Fibroblast of skin of abdomen (primary cell): ENCODE measurements around the gene EIF5.
A peak's percentile ranks its signal among the peaks of the same experiment; 100 is the strongest.
"Not testable (repeated sequence)": the region's sequence is repeated elsewhere in the genome, so short reads cannot be mapped to it uniquely, and the experiment has no call there.

Experiments used
- DNase-seq: peaks from one replicate; pipeline ENCODE4 v3.0.0-alpha.2; 2013

The EIF5 gene

DNA sequence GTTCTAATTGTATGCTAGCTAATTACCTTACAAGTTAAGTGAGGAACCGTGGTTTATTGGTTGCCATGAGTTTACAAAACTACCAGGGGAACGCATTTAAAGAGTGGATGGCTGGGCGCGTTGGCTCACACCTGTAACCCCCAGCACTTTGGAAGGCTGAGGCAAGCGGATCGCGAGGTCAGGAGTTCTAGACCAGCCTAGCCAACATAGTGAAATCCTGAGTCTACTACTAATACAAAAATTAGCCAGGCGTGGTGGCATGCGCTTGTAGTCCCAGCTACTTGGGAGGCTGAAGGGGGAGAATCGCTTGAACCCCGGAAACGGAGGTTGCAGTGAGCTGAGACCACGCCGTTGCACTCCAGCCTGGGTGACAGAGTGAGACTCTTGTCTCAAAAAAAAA, 2.2 kb downstream of the EIF5 start:
- no peak for DNase-seq

DNA sequence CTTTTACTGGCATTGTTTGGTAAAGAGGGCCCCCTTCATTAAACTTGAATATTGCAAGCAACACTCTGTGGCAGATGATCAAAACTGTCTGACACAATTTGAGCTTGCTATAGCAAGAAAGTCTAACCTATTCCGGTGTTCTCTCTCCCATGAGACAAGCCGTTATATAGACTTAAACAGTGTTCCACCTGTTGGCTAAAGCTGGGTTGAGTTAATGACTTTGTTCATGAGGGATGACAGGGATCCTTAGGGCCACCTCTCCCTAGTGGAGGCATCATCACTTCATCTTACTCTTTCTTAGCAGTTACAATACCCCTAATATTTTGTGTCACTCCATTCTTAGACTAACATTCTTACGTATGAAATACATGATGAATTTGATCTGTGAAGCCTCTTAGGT, 3.8 kb downstream of the EIF5 start:
- no peak for DNase-seq

DNA sequence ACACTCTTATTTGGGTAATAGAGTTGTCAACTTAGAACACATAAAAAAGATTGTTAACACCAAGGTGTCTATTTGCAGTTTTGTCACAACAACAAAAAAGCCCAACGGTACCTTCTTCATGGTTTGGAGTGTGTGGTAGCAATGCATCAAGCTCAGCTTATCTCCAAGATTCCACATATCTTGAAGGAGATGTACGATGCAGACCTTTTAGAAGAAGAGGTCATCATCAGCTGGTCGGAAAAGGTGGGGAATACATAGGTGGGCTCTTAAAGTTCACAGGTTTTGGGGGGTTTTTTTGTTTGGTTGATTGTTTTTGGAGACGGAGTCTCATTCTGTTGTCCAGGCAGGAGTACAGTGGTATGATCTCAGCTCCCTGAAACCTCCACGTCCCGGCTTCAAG, 5.5 kb downstream of the EIF5 start:
- DNase-seq = no peak

DNA sequence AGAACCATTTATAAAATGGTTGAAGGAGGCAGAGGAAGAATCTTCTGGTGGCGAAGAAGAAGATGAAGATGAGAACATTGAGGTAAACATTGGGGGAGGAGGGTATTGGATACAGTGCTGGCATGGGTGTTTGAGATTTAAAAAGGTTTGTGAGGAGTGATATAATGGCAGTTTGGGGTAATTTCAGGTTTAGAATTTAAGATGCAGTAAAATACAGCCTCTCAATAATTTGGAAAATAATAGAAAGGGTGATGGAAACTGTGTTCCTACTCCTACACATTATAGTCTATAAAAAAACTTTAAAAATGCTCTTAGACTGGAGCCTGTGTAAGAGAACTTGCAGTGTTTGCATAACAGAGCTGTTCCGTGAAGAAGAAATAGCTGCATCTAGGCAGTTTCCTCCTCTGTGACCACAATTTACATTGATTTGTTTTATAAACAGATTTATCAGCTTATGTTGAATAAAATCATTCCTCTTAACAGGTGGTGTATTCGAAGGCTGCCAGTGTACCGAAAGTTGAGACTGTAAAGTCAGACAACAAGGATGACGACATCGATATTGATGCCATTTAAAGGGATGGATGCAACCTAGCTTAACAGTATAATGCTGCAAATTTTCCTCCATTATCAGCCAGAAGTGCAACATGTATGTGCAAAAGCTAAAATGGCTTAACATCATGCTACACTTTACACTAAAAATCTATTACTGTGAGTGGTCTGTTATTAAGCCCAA, 6.6 kb downstream of the EIF5 start:
- DNase-seq = no peak

DNA sequence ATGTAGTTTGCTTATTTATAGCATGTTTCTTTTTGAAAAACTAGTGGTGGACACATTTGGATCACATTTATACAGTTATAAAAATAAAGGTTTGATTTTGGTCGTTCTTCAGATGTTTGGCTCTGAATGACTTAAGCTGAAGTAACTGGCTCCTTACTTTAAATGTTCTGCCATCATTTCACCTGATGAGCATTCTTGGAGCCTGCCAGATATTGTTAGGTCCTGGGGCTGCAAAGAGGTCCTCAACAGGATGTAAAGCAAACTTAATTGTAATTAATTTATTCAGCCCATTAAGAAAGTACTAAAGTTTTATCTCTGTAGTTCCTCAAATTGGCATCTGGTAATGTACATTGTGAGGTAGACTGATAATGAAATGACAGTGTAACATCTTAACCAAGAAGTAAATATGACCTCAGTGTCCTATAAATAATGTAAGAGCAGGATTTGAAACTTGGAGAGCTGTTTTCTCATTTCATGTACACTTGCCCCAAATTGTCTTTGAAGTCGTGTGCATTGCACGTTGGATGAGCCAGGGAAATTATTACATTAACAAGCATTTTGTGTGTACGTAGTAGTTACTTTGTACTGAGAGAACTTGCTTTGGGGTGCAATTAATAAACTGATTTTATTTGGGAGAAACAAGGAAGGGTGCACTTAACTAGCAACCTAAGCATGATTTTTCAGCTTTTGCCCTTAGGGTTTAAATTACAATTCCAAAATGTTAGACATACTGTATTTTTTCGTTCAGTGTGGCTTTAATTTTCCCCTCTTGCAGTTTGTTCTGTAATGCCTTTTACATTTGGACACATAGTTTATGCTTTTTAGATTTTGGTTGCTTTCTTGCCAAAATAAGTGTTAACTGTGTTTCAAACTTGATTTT, 7.5 kb downstream of the EIF5 start:
- no peak for DNase-seq

DNA sequence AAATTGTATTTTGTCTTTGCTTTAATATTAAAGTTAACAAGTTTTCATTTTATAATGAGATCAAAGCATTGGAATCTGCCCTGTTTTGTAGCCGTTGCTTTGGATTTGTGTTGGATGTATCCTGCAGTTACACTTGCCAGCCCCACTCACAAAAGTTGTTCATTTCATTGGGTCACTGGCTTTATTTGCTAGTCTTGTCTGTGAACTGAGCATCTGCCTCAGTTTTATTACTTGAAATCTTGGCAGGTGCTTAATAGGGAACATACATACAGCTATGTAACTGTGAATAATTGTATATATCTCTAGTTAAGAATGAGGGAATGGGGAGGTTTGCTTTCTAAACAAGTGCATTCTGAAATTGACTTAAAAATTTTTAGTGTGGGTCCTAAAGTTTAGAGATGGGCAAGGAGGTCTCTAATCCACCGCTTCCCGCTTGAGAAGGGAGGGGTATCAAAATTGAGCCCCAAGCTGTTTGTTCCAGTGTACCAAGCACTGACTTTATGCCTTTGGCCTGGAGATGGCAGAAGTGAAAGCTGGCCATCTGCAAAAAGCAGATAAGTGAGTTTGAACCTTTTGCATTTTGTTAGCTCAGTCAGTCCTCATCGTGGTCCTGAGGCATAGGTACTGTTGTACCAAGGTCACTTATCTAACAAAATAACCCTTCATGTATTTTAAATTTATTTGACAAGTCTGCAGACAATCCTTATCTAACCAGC, 9.3 kb downstream of the EIF5 start:
- no peak for DNase-seq

DNA sequence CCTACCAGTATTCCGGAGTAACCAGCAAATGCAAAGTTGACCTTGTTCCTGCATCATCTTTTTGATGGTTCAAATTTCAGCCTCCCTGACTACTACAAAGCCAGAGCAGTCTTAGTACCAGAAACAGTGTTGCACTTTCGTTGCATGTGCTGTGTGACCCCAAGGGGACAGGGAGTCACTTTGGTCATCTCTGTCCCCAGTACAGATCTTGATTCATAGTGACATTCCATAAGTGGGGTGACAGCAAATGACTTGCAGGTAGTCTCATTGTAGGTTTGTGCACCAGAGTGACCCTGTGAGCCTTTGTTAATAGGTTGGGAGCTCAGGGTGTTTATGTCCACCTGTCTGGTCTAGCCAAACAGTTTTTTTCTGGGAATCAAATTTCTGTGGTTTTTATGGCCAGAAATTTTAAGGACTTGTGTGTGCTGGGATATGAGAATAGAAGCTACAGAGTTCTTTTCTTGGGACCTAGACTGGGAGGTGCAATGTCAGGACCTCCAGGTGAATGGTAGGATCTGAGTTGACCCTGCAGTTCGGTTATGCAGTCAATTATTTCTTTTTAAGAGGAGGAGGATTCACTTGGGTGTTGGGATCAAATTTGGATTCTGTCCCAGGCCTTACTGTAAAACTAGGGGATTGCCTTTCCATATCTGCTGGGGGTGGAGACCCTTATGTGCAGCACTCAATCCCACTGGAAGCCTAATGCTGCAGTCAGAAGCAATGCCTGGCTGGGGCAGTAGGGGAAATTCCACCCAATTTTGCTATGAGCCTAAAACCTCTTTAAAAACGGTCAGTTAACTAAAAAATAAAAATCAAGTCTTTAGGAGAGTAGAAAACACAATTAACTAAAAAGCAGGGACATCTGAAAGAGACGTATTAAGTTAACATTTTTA, 10.1 kb downstream of the EIF5 start:
- no peak for DNase-seq

DNA sequence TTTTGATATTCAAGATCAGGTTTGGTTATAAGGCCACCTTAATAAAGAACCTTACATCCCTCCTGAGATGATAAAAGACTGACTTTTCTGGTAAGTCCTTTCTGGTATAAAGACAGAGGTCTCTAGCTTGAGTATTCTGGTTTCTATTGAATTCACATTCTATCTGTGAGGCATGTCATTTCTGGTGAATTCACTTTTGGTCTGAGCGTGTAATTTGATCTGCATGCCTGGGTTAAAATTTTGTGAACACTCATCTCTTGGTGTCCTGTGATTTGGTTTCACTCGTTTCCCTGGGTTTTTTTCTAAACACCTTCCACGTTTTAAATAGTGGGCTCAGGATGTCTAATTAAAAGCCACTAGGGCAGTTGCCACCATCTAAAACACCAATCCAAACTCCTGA, 12.2 kb downstream of the EIF5 start:
- peak; percentile 36 for DNase-seq

DNA sequence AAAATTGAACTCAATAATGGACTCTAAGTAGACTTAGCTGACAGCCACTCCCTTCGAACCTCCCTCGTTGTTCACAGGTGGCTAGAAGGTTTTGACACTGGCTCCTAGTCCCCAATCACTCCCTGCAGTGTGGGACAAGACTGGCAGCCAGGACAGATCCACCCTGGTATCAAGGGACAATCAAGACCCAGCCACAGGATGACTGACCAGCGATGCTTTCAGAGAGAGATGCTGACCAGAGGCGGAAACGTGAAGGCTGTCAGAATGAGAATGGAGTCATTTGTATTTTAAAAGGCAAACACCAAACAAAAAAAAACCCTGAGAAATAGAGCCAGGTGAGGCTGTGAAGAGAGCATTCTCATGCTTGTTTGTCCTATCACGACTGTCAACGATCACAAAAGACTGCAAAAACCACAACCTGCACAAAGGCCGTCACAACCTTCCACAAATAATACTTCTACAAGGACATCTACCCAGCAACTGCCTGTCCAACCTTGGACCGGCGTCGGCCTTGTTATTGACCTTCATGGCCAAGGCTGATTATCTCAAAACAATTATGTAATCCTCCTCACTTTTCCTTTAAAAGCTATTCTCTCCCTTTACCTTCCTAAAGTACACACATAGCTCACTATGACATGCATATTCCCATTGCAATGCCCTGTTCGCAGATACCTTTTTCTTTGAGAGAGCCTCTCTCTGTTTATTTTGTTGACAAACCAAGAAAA, 13.2 kb downstream of the EIF5 start:
- DNase-seq = no peak

DNA sequence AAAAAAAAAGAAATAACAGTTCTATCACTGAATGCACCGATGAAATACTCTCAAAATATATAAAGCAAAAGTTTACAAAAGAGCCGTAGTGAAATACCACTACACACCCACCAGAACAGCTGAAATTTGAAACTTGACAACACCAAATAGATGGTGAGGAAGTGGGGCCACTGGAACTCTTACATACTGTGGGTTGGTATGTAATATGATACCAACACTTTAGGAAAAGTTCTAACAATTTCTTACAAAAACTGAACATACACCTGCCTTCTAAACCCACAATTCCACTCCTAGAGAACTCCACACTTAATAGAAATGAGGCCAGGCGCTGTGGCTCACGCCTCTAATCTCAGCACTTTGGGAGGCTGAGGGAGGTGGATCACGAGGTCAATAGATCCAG, 14.1 kb downstream of the EIF5 start:
- DNase-seq = no peak

DNA sequence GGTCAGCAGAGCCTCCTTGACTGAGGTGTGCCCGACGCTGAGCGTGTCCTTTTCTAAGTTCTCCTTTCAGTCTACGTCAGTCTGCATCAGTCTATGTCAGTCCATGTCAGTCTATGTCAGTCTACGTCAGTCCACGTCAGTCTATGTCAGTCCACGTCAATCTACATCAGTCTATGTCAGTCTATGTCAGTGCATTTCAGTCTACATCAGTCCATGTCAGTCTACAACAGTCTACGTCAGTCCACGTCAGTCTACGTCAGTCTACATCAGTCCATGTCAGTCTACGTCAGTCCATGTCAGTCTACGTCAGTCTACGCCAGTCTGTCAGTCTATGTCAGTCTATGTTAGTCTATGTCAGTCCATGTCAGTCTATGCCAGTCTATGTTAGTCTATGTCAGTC, 15.9 kb downstream of the EIF5 start:
- DNase-seq = no peak

DNA sequence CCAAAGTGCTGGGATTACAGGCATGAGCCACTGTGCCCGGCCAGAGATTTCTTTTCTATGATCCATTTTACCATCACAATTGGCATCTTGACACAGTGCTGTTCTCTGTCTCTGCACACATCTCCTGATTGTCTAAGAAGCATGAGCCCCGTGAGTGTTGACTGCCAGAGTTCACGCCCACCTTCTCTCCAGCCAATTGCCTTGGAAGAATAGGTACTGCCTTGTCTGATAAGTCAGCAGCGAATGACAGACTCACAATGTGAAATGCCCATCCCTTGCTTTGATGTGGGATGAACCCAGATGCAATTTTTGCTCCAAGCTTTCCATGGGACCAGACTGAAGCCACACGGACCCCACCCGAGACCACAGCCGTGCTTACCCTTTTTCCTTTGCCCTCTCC, 19.3 kb downstream of the EIF5 start:
- DNase-seq = no peak

DNA sequence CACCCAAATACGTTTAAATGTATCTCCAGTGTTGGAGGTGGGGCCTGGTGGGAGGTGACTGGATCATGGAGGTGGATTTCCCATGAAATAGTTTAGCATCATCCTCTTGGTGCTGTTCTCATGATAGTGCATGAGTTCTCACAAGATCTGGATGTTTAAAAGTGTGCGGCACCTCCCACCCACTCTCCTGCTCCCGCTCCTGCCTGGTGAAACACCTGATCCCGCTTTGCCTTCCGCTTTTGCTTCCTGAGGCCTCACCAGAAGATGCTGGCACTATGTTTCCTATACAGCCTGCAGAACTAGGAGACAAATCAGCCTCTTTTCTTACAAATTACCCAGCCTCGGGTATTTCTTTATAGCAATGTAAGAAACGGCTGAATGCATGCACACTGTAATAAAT, 20.1 kb downstream of the EIF5 start:
- no peak for DNase-seq

DNA sequence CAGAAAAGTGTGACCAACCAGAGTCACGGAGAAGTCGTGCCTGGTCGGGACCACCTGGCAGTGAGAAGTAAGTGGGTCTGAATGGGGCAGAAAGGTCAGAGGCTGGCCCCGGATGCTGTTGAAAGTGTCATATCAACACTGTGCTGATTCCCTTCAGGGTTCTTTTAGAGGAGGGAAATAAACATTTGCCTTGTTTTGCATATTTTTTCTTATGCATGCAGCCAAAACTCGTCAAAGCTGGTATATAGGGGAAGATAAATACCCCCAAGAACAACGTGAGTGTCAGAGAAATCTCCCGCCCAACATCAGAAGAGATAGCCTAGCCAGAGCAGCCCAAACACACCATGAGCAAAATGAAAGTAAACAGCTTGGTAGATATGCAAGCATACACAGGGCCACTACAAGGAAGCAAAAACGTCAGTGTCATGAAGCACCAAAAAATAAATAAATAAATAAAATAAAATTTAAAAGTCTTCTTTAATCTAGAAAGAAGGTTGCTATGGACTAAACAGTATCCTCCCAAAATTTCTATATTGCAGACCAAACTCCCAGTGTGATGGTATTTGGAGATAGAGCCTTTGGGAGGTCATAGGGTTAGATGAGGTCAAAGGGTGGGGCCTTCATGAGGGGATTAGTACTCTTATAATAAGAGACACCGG, 22.1 kb downstream of the EIF5 start:
- no peak for DNase-seq

DNA sequence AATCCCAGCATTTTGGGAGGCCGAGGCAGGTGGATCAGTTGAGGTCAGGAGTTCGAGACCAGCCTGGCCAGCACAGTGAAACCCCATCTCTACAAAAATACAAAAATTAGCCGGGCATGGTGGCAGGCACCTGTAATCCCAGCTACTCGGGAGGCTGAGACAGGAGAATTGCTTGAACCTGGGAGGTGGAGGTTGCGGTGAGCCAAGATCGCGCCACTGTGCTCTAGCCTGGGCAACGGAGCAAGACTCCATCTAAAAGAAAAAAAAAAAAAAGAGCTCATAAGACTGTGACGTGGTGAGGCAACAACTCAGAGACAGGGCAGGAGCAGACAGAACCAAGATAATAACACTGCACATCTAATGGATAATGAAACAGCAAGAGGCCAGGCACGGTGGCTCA, 23.5 kb downstream of the EIF5 start:
- DNase-seq = not testable (repeated sequence)

DNA sequence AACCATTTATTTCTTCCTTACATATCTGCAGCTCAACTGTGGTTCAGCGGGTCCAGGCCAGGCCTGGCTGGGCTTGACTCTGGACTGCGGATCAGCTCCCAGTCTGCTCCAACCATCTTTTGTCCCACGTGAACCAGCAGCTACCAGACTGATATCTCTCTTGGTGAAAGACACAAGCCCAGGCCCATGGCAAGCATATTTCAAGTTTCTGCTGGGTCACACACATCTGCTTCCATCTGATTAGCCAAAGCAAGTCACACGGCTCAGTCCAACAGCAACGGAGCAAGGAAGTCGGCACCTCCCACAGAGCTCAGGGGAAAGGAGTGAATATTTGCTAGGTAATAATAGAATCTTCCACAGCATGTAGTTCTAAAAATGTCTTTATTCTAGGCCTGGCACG, 26.5 kb downstream of the EIF5 start:
- no peak for DNase-seq

DNA sequence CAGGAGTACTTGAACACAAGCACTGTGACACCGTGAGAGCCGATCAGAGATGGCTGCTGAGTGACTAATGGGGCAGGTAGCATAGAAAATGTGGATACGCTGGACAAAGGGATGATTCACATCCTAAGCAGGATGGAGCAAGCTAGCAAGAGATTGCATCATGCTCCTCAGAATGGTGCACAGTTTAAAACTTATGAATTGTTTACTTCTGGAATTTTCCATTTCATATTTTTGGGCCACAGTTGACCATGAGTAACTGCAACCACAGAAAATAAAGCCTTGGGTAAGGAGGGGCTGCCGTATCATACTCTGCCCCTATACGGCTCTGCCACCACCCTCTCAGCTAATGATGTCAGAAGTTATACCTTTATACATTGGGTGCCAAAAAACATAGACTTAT, 27.8 kb downstream of the EIF5 start:
- DNase-seq = peak; percentile 94

DNA sequence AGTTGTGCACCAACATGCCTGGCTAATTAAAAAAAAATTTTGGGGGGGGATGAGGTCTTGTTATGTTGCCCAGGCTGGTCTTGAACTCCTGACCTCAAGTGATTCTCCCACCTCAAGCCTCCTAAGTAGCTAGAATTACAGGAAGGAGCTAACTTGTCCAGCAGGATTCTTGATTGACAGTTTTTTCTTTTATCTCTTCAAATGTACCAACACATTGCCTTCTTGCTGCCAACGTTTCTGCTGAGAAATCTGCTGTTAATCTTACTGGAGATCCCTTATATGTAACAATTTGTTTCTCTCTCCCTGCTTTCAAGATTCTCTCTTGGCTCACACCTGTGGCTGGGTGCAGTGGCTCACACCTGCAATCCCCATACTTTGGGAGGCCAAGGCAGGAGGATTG, 28.7 kb downstream of the EIF5 start:
- DNase-seq = no peak

DNA sequence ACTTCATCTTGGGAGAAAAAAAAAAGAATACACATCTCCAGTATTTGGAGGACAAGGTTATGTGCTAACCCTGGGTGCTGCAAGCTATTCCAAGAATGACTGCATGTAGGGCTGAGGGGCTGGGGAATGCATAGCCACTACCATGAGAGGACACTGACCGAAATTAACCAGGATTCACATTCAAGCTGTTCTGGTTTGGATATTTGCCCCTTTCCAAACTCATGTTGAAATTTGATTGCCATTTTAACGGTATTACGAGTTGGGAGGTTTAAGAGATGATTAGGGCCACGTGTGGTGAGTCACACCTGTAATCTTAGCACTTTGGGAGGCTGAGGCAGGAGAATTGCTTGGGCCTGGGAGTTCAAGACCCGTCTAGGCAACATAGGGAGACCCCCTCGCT, 32.7 kb downstream of the EIF5 start:
- no peak for DNase-seq

DNA sequence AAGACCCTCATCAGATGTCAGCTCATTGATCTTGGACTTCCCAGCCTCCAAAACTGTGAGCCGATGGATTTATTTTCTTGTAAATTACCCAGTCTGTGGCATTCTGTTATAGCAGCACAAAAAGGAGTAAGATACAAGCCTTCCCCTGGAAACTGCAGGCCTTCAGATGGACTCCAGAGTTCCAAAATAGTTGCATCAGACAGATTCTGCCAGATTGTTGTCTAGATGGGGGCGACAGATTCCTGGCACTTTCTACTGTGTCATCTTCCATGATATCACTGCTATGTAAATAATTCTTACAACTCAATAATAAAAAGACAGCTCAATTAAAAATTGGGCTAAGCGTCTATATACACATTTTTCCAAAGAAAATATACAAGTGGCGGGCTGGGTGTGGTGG, 34.0 kb downstream of the EIF5 start:
- DNase-seq = peak; percentile 53

DNA sequence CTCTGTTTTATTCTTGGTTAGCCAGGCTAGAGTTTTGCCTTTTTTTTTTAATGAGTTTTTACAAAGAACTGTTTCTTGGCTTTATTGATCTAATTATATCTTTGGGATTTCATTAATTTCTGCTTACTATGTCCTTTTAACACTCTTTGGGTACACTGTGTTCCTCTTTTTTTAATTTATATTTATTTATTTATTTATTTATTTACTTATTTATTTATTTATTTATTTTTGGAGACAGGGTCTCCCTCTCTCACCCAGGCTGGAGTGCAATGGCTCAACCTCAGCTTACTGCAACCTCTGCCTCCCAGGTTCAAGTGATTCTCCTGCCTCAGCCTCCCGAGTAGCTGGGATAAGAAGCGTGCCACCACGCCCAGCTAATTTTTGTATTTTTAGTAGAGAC, 36.0 kb downstream of the EIF5 start:
- no peak for DNase-seq
